WTC11 (cell line): ENCODE data around the gene SART3. TPM values are rescaled to one million over a fixed set of nuclear protein-coding genes. Genes with fewer than 3 reads are reported as not detected.

Experiments
- AR ChIP-seq: fragments of 250-450 bp; sonication (Bioruptor Pico); IDR thresholded peaks from 2 replicates; pipeline ENCODE4 v1.9.0; 2021; ENCODE audit warnings: mild to moderate bottlenecking
- ATF3 ChIP-seq: sonication (generic); formaldehyde crosslinking; conservative IDR thresholded peaks from 2 replicates; pipeline ENCODE4 v1.8.1; 2022; ENCODE audit warnings: mild to moderate bottlenecking, missing genetic modification reagents
- CREM ChIP-seq: sonication (generic); formaldehyde crosslinking; IDR thresholded peaks from 2 replicates; pipeline ENCODE4 v1.8.1; 2022; ENCODE audit warnings: mild to moderate bottlenecking, missing genetic modification reagents, moderate library complexity
- ETV6 ChIP-seq: sonication (generic); formaldehyde crosslinking; IDR thresholded peaks from 2 replicates; pipeline ENCODE4 v1.8.1; 2022; ENCODE audit warnings: mild to moderate bottlenecking, missing genetic modification reagents
- FOXP4 ChIP-seq: sonication (generic); formaldehyde crosslinking; IDR thresholded peaks from 2 replicates; pipeline ENCODE4 v1.8.0; 2022; ENCODE audit warnings: mild to moderate bottlenecking, missing genetic modification reagents
- IRF1 ChIP-seq: sonication (generic); formaldehyde crosslinking; IDR thresholded peaks from 2 replicates; pipeline ENCODE4 v1.8.0; 2023; ENCODE audit warnings: missing genetic modification reagents
- PRDM15 ChIP-seq: sonication (generic); formaldehyde crosslinking; IDR thresholded peaks from 2 replicates; pipeline ENCODE4 v1.8.0; 2022; ENCODE audit warnings: missing genetic modification reagents
- SP1 ChIP-seq: sonication (generic); formaldehyde crosslinking; conservative IDR thresholded peaks from 2 replicates; pipeline ENCODE4 v1.8.1; 2022; ENCODE audit warnings: missing genetic modification reagents
- STAT6 ChIP-seq: sonication (generic); formaldehyde crosslinking; conservative IDR thresholded peaks from 2 replicates; pipeline ENCODE4 v1.8.1; 2023; ENCODE audit warnings: mild to moderate bottlenecking, low read depth, missing genetic modification reagents, moderate library complexity
- TCF7 ChIP-seq: sonication (generic); formaldehyde crosslinking; IDR thresholded peaks from 2 replicates; pipeline ENCODE4 v1.8.0; 2022; ENCODE audit warnings: mild to moderate bottlenecking, low read depth, missing genetic modification reagents, moderate library complexity
- ZNF396 ChIP-seq: fragments of 250-450 bp; sonication (Bioruptor Pico); IDR thresholded peaks from 2 replicates; pipeline ENCODE4 v1.8.0; 2021; ENCODE audit warnings: mild to moderate bottlenecking, moderate library complexity, borderline replicate concordance
- total RNA-seq: library from RNA; stranded (reverse); gene quantifications from 3 replicates; pipeline ENCODE4 v1.2.3, GENCODE V29; 2021
- TF ChIP-seq, protein P1 (sequence below): sonication (generic); formaldehyde crosslinking; IDR thresholded peaks from 2 replicates; pipeline ENCODE4 v1.8.0; 2022; ENCODE audit warnings: mild to moderate bottlenecking, missing genetic modification reagents
- TF ChIP-seq, protein P2 (sequence below): sonication (generic); formaldehyde crosslinking; IDR thresholded peaks from 2 replicates; pipeline ENCODE4 v1.8.1; 2022; ENCODE audit warnings: mild to moderate bottlenecking, missing genetic modification reagents, moderate library complexity, borderline replicate concordance
- TF ChIP-seq, protein P3 (sequence below): fragments of 200-600 bp; IDR thresholded peaks from 2 replicates; pipeline ENCODE4 v1.8.0; 2022; ENCODE audit warnings: antibody characterized with exemption

Gene SART3
- total RNA-seq, 1 experiment from 2014 or later: 91.2 TPM

DNA sequence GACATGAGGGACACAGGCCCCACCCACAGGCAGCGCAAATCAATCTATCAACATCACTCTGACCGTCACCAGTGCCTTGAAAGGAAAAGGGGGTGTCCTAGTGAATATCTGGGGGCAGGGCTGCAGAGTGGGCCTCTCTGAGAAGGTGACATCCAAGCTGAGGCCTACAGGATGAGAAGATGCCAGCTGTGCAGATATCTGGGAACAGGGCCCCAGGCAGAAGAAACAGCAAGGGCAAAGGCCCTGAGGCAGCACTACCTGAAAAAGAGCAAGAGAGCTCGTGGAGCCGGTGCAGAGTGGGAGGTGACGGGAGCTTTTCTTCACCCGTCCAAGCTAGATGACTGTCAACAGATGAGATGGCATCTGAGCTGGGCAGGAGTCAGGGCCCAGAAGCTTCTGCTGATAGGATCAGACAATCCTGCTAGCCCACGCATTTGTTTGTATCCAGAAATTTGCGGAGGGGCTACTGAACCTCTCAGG is 49.4 kb upstream of the SART3 start (continued):
- TF ChIP-seq PRDM15 (CRISPR knock-in tag) (no peak), STAT6 (CRISPR knock-in tag) (no peak), FOXP4 (CRISPR knock-in tag) (no peak), CREM (no peak), SP1 (CRISPR knock-in tag) (no peak), IRF1 (CRISPR knock-in tag) (no peak), TCF7 (CRISPR knock-in tag) (no peak), AR (CRISPR knock-in tag) (no peak), ATF3 (no peak), ETV6 (no peak), ZNF396 (CRISPR knock-in tag) (no peak)
- TF ChIP-seq, protein P1, sequence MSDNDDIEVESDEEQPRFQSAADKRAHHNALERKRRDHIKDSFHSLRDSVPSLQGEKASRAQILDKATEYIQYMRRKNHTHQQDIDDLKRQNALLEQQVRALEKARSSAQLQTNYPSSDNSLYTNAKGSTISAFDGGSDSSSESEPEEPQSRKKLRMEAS (CRISPR knock-in tag): no peak
- TF ChIP-seq, protein P2, sequence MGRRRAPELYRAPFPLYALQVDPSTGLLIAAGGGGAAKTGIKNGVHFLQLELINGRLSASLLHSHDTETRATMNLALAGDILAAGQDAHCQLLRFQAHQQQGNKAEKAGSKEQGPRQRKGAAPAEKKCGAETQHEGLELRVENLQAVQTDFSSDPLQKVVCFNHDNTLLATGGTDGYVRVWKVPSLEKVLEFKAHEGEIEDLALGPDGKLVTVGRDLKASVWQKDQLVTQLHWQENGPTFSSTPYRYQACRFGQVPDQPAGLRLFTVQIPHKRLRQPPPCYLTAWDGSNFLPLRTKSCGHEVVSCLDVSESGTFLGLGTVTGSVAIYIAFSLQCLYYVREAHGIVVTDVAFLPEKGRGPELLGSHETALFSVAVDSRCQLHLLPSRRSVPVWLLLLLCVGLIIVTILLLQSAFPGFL (CRISPR knock-in tag): no peak
- TF ChIP-seq, protein P3, sequence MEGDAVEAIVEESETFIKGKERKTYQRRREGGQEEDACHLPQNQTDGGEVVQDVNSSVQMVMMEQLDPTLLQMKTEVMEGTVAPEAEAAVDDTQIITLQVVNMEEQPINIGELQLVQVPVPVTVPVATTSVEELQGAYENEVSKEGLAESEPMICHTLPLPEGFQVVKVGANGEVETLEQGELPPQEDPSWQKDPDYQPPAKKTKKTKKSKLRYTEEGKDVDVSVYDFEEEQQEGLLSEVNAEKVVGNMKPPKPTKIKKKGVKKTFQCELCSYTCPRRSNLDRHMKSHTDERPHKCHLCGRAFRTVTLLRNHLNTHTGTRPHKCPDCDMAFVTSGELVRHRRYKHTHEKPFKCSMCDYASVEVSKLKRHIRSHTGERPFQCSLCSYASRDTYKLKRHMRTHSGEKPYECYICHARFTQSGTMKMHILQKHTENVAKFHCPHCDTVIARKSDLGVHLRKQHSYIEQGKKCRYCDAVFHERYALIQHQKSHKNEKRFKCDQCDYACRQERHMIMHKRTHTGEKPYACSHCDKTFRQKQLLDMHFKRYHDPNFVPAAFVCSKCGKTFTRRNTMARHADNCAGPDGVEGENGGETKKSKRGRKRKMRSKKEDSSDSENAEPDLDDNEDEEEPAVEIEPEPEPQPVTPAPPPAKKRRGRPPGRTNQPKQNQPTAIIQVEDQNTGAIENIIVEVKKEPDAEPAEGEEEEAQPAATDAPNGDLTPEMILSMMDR: no peak
